ENCODE measurements around the gene TRIM8. TPM values are rescaled to one million over a fixed set of nuclear protein-coding genes. Genes with fewer than 3 reads are reported as not detected.
A peak's percentile ranks its signal among the peaks of the same experiment; 100 is the strongest.

The TRIM8 gene
- total RNA-seq, 6 experiments from 2014 or later = 34.7 to 99.8 (median 41.2) TPM

GRCh38 chr10:102624094-102624493, 20.2 kb upstream of the TRIM8 start:
- Histone ChIP-seq H3K4me3 (no peak overlapping the region), H3K27ac (no peak overlapping the region), H3K27me3 (no peaks in the 10 kb centered on the region), H3K36me3 (no peaks in the 10 kb centered on the region), H3K9me3 (no peaks in the 10 kb centered on the region), H3K4me1 (peaks cover 0 to 39% (median 12%) of the 10 kb centered on the region in 4 donors)
- no peak for TF ChIP-seq POLR2A (IDR thresholded peaks at IDR 0.05)
- TF ChIP-seq, protein P1, sequence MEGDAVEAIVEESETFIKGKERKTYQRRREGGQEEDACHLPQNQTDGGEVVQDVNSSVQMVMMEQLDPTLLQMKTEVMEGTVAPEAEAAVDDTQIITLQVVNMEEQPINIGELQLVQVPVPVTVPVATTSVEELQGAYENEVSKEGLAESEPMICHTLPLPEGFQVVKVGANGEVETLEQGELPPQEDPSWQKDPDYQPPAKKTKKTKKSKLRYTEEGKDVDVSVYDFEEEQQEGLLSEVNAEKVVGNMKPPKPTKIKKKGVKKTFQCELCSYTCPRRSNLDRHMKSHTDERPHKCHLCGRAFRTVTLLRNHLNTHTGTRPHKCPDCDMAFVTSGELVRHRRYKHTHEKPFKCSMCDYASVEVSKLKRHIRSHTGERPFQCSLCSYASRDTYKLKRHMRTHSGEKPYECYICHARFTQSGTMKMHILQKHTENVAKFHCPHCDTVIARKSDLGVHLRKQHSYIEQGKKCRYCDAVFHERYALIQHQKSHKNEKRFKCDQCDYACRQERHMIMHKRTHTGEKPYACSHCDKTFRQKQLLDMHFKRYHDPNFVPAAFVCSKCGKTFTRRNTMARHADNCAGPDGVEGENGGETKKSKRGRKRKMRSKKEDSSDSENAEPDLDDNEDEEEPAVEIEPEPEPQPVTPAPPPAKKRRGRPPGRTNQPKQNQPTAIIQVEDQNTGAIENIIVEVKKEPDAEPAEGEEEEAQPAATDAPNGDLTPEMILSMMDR (IDR thresholded peaks at IDR 0.05) = no peak
- 87% methylated on average over 2 of the region's 3 CpGs for WGBS (ENCODE audit: insufficient coverage, low coverage, low lambda C conversion rate, missing lambda C conversion rate)
- no peak for ATAC-seq
- intact Hi-C loops (cut with DNase I) = no loop called here
- peak in 1 of 3 donors; percentile 13 for DNase-seq

DNA sequence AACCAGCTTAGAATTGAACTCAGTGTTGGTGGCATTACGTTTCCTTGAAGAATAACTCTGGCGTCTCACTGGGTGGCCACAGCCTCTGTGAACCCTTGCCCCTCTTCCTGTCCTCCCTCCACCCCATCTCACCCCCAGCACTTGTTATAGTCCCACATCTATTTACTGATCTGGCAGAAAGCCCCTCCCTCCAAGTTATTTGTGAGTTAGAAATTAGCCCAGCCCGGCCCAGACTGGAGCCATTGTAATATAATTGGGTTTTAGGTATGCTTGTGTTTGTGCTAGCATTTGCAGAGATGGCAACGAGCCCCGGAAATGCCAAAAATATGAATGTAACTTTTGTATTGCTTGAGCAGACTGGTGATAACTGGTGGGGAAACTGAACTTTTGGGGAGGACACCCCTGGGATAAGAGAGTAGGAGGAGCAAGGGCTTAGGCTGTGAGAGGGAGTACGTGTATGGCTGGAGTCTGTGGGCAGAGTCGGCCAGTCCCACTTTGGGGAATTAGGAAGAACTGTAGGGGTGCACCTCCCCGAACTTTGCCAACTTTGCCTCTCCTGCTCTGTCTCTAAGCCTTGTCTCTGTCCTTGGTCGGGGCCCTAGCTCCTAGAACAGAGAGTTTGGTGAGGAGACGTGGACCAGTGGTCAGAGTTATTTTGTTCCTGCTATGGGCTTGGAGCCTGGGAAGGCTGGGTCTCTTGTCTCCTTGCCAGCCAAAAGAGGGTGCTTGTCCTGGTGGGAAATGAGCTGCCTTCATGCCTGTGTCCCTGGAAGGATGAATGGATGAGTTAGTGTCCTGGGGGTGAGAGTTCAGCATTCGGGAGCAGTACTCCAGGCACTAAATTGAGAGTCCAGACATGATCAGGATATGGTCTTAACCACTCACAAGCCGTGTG, 19.3 kb upstream of the TRIM8 start:
- no peaks in the 10 kb centered on the region for H3K36me3 ChIP-seq
- no peak overlapping the region for H3K27ac ChIP-seq
- H3K27me3 ChIP-seq = no peaks in the 10 kb centered on the region
- peaks cover 0 to 36% (median 12%) of the 10 kb centered on the region in 4 donors for H3K4me1 ChIP-seq
- intact Hi-C loops (cut with DNase I) = no loop called here
- DNase-seq (peak in 1 of 3 donors; percentile 21), ATAC-seq (no peak)
- no peak overlapping the region for H3K4me3 ChIP-seq
- no peaks in the 10 kb centered on the region for H3K9me3 ChIP-seq
- 74% methylated on average over 7 of the region's 12 CpGs for whole genome bisulfite sequencing (ENCODE audit: insufficient coverage, low coverage, low lambda C conversion rate, missing lambda C conversion rate)
- TF ChIP-seq, protein P1 (IDR thresholded peaks at IDR 0.05) = no peak
- TF ChIP-seq POLR2A (IDR thresholded peaks at IDR 0.05) = no peak

DNA sequence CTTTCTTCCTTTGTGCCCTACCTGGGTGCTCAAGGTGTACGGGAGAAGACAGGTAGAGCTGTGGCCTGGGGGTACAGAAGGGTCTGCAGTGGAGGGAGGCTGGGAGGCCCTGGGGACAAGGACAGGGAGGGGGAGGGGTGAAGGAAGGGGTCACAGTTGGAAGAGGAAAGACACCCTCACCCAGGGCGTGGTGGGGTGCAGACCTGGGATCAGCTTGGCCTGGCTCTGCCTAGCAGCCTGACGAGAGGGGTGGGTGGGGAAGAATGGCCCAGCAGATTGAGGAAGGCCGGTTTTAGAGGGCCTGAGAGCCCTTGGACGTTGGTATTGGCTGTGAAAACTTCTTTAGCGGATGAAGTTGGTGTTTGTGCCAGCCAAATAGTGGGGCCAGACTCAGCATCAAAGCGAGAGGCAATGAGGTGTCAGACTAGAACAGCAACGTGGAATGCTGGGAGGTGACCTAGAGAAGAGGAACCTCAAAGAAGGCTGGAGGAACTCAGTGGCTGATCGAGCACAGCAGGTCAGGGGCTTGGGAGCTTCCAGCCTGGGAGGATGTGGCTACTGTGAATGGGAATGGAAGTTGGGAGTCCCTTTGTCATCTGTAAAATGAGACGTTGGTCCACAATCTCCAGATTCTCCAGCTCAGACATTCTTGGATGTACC, 18.1 kb upstream of the TRIM8 start:
- H3K27ac ChIP-seq = no peak overlapping the region
- WGBS (ENCODE audit: insufficient coverage, low coverage, low lambda C conversion rate, missing lambda C conversion rate) = 79% methylated on average over 7 of the region's 10 CpGs
- H3K27me3 ChIP-seq = no peaks in the 10 kb centered on the region
- H3K4me1 ChIP-seq = peaks cover 0 to 29% (median 12%) of the 10 kb centered on the region in 4 donors
- intact Hi-C loops (cut with DNase I) = no loop called here
- no peaks in the 10 kb centered on the region for H3K9me3 ChIP-seq
- ATAC-seq (no peak), DNase-seq (peak in 1 of 3 donors; percentile 20)
- no peaks in the 10 kb centered on the region for H3K36me3 ChIP-seq
- TF ChIP-seq, protein P1 (IDR thresholded peaks at IDR 0.05) = no peak
- no peak for TF ChIP-seq POLR2A (IDR thresholded peaks at IDR 0.05)
- no peak overlapping the region for H3K4me3 ChIP-seq

GRCh38 chr10:102627291-102627735, 17.0 kb upstream of the TRIM8 start:
- TF ChIP-seq, protein P1 (IDR thresholded peaks at IDR 0.05) = no peak
- TF ChIP-seq POLR2A (IDR thresholded peaks at IDR 0.05) = no peak
- DNase-seq (peak in 1 of 3 donors; percentile 33), ATAC-seq (peak in 1 of 4 donors; percentile 2)
- intact Hi-C loops (cut with DNase I) = no loop called here
- H3K4me1 ChIP-seq = peaks cover 0 to 22% (median 8%) of the 10 kb centered on the region in 4 donors
- H3K4me3 ChIP-seq = no peak overlapping the region
- H3K36me3 ChIP-seq = no peaks in the 10 kb centered on the region
- no peaks in the 10 kb centered on the region for H3K9me3 ChIP-seq
- peak overlapping the region; percentile 27 to 93 (median 73) for H3K27ac ChIP-seq
- WGBS (ENCODE audit: insufficient coverage, low coverage, low lambda C conversion rate, missing lambda C conversion rate) = 68% methylated on average over 4 of the region's 12 CpGs
- H3K27me3 ChIP-seq = no peaks in the 10 kb centered on the region
